Measurements from ENCODE around the gene MCM9.
"Not testable (repeated sequence)": the region's sequence is repeated elsewhere in the genome, so short reads cannot be mapped to it uniquely, and the experiment has no call there.

MCM9 gene

GRCh38 chr6:118789954-118790353 lies 145.0 kb downstream of the MCM9 start:
- DNase-seq, result no peak

- no peak for DNase-seq
Measured at GRCh38 chr6:118789419-118789818, 145.5 kb downstream of the MCM9 start.

GRCh38 chr6:118788702-118789101 lies 146.3 kb downstream of the MCM9 start:
- DNase-seq, result no peak

GRCh38 chr6:118787724-118788423 lies 147.1 kb downstream of the MCM9 start:
- no peak for DNase-seq

- DNase-seq, result no peak
Measured at GRCh38 chr6:118786596-118787453, 148.1 kb downstream of the MCM9 start.

GRCh38 chr6:118785601-118786000 lies 149.4 kb downstream of the MCM9 start:
- no peak for DNase-seq

GRCh38 chr6:118784641-118785164 lies 150.3 kb downstream of the MCM9 start:
- DNase-seq, result no peak

GRCh38 chr6:118783931-118784550 lies 150.9 kb downstream of the MCM9 start:
- no peak for DNase-seq

GRCh38 chr6:118782651-118783050 lies 152.3 kb downstream of the MCM9 start:
- DNase-seq, result no peak

- DNase-seq, result no peak
Measured at GRCh38 chr6:118781897-118782296, 153.1 kb downstream of the MCM9 start.

- DNase-seq, result no peak
Measured at GRCh38 chr6:118780668-118781067, 154.3 kb downstream of the MCM9 start.

- DNase-seq, result peak; percentile 59
Measured at GRCh38 chr6:118776607-118777549, 158.1 kb downstream of the MCM9 start.

- DNase-seq, result no peak
Measured at GRCh38 chr6:118775381-118775780, 159.6 kb downstream of the MCM9 start.

GRCh38 chr6:118774581-118774980 lies 160.4 kb downstream of the MCM9 start:
- no peak for DNase-seq

- no peak for DNase-seq
Measured at GRCh38 chr6:118772886-118773285, 162.1 kb downstream of the MCM9 start.

- DNase-seq, result no peak
Measured at GRCh38 chr6:118771253-118771652, 163.7 kb downstream of the MCM9 start.

- DNase-seq, result no peak
Measured at GRCh38 chr6:118770835-118771234, 164.1 kb downstream of the MCM9 start.

GRCh38 chr6:118770112-118770788 lies 164.7 kb downstream of the MCM9 start:
- no peak for DNase-seq

GRCh38 chr6:118768904-118769325 lies 166.0 kb downstream of the MCM9 start:
- DNase-seq, result no peak

GRCh38 chr6:118768441-118768840 lies 166.5 kb downstream of the MCM9 start:
- no peak for DNase-seq

GRCh38 chr6:118765316-118765715 lies 169.6 kb downstream of the MCM9 start:
- not testable (repeated sequence) for DNase-seq

GRCh38 chr6:118764766-118765165 lies 170.2 kb downstream of the MCM9 start:
- no peak for DNase-seq

Measured in amniotic stem cell (primary cell).